NCI-H446 (cell line): ENCODE data around the gene MRPL41.
"Not testable (repeated sequence)": the region's sequence is repeated elsewhere in the genome, so short reads cannot be mapped to it uniquely, and the experiment has no call there.

ENCODE experiments used
- DNase-seq, 2 experiments: peaks; one replicate each; lab custom pipeline; 2025; lab: John Stamatoyannopoulos, UW

Gene MRPL41

DNA sequence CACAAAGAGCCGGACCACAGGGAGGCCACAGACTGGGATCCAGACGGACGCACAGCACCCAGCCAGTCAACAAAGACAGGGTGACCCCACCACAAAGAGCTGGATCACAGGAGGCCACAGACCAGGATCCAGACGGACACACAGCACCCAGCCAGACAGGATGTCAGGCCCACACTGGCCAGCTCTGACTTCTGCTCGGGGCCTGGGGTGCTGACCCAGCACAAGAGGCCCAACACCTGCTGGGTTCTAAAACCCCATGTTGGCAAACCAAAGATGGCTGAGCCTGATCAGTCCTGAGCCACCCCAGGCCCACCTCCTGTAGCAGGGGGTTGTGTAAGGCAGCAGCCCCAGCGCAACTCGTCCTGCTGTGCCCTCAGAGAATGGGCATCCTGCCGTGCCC lies 32.3 kb downstream of the MRPL41 start:
- no peak for DNase-seq

- no peak for DNase-seq
Measured at GRCh38 chr9:137586854-137587253, 35.2 kb downstream of the MRPL41 start.

DNA sequence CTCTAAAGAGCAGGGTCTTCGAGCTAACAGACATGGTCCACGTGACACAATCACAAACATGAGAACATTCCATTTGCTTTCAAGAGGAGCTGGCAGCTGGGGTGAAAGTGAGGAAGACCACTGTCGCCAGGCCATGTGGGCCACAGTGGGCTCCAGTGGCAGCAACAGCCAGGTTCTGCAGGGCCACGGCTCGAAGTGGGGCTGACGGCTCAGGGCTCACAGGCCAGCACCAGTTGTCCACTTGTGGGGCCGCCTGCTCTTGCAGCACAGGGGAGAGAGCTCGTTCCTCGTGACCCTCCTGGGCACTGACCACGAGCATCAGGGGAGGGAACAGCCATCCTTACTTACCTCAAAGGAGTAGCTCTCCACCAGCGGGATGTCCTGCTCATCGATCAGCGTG lies 36.6 kb downstream of the MRPL41 start:
- DNase-seq, result no peak

- no peak for DNase-seq
Measured at GRCh38 chr9:137588891-137589290, 37.2 kb downstream of the MRPL41 start.

DNA sequence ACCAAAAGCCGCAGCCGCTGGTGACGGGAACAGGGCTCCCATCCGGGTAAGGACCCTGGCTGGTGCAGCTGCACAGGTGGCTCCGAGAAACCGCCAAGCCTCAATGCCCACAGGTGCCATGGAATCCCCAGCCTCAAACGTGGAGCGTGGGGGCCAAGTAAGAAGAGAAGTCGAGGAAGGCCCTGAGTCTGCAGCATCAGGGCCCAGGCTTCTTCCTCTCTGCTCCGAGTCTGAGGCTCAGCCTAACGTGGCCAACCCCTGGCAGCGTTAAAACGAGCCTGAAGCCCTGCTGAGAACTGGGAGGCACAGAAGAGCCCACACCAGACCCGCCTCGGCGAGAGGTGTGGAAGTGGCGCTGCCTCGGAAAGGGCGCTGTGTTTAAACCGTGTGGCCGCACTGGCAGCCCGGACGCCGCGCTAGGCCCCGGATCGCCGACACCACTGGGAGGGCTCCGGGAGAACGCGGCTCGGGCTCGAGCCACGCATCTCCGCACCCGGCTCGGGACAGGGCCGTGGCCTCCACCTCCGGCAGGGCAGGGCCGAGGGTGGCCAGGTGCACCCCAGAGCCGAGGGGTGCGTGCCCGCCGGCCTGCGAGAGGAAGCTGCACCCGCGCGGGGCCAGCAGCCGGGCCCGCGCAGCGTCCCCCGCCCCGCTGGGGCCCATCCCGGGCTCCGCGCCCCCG lies 37.9 kb downstream of the MRPL41 start:
- no peak for DNase-seq

DNA sequence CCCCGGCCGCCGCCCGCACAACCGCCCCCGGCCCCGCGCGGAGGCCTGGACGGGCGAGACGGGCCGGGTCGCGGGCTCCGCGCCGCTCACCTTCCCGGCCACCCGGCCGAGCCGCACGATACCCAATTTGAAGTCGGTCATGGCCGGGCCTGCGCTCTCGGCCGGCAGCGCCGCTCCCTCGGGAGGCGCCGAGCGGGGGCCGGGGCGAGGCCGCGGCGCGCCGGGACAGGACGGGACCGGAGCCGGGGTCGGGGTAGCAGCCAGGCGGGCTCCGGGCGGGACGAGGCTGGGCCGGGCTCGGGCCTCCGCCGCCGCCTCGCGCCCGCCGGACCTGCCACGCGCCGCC lies 38.4 kb downstream of the MRPL41 start:
- no peak for DNase-seq

DNA sequence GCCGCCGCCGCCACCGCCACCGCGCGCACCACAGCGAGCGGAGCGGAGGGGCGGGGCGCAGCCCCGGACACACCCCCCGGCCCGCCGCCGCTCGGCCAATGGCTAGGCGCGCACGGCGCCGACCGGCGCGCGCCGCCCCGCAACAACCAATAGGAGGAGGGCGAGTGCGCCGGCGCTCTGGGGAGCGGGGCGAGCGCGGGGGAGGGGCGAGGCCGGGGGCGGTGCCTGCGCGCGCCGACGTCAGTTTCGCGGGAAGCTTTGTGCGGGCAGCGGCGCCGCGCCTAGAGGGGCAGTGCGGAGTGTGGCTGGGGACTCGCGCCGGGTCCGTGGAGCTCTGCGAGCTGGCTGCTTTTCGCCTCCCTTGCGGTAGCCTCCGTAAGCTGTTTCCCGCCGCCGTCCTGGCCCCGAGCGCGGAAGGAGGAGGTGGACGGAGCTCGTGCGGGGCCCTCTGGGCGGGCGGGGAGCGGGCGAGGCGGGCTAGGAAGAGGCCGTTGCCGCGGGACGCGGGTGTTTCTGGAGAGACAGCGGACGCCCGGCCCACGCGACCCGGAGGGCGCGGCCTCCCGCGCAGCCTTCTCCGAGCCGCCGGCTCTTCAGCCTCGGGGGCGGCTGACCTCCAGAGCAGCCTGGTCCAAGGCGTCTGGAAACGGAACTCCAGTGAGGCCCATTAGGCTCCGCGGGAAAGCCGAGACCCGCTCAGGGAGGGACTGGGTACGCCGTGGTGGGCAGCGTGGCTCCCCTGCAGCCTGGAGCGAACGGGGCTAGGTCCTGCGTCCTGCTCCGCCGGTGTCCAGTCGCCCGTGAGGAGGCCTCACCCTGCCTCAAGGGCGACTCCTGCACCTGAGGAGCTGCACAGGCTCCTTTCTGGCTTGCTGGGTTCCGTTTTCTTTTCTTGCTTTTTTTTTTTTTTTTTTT lies 39.0 kb downstream of the MRPL41 start, which contains the start of gene ZMYND19:
Gene ZMYND19 (minus strand): TSS at position 44 of the 915 bp plus-strand sequence. CDS start 249 bp downstream, outside the sequence.
- DNase-seq, result peak; percentile 39 to 85

GRCh38 chr9:137592767-137593166 lies 41.1 kb downstream of the MRPL41 start:
- DNase-seq, result no peak

DNA sequence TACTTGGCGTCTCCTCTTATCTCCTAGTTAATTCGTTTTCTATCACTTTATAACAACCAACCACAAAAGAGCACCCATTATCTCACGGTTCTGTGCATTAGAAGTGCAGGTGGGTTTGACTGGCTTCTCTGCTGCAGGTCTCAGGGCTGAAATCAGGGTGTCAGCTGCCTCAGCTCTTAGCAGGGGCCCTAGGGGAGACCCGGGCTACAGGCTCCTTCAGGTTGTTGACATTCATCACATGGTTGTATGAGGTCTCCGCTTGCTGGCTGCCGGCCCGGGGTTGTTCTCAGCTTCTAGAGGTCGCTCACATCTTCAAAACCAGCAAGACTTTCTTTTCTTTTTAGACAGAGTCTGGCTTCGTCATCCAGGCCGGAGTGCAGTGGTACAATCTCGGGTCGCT lies 41.5 kb downstream of the MRPL41 start:
- DNase-seq, result no peak

DNA sequence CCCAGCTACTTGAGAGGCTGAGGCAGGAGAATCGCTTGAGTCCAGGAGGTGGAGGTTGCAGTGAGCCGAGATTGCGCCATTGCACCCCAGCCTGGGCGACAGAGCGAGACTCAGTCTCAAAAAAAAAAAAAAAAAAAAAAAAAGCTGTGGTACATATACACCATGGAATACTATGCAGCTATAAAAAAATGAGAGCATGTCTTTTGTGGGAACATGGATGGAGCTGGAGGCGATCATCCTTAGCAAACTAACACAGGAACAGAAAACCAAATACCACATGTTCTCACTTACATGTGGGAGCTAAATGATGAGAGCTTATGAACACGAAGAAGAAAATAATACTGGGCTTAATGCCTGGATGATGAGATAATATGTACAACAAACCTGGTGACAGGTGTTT lies 44.9 kb downstream of the MRPL41 start:
- DNase-seq, result not testable (repeated sequence)

DNA sequence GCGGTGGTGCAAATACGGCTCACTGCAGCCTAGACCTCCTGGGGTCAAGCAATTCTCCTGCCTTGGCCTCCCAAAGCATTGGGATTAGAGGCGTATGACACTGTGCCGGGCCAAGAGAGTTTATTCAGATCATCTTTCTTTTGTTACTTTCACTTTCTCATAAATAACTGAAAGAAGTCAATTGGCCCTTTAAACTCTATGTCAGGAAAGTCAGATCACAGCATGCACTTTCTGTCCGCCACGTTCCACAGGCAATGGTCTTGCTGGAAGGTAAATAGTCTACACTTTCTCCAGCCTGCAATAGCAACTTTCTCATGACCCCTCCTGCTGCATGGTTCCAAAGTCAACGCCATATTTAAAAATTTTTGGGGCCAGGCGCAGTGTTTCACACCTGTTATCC lies 47.3 kb downstream of the MRPL41 start:
- no peak for DNase-seq
